CD4-positive, alpha-beta T cell treated with Interleukin-4 for 4 hours (primary cell): ENCODE measurements around the gene TPCN2.

Source experiments
- DNase-seq: peaks from one replicate; pipeline ENCODE4 v3.0.0-alpha.2; 2020

Gene TPCN2

DNA sequence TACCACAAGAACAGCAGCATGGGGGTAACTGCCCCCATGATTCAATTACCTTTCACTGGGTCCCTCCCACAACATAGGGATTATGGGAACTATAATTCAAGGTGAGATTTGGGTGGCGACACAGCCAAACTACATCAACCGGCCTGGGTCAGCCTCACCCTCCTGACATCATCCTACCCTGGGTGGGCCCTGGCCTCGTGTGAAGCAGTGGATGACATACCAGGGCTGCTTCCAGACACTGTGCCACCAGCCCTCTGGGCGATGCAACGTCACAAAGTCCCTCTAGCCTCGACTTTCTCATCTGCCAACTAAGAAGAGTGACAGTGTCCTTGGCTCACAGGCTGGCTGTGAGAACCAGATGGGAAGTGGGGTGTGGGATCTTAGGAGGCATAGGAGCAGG is 8.7 kb upstream of the TPCN2 start:
- DNase-seq: no peak

DNA sequence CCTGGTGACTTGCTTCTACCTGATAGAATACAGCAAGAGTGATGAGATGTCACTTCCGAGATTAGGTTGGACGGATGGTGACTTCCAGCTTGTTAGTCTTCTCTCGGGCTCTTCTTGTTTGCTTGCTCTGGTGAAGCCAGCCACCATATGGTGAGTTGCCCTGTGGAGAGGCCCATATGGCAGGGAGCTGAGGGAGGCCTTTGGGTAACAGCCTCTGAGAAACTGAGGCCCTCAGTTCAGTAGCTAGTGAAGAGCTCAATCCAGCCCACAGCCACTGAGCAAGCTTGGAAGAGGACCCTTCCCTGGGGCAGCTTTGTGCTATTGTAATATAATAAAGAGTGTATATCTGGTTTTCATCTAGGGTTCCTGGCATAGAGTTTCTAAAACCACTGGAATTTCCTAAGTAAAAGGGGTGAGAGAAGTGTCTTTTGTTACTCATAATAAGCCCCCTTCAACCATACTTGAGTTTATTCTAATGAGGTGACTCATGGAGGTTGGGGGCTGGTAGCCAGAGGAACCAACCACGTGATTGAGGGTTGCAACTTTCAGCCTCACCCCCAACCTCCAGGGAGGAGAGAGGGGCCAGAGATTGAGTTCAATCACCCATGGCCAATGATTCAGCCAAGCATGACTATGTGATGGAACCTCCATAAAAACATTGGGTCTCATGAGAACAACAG is 8.0 kb upstream of the TPCN2 start:
- DNase-seq: no peak

DNA sequence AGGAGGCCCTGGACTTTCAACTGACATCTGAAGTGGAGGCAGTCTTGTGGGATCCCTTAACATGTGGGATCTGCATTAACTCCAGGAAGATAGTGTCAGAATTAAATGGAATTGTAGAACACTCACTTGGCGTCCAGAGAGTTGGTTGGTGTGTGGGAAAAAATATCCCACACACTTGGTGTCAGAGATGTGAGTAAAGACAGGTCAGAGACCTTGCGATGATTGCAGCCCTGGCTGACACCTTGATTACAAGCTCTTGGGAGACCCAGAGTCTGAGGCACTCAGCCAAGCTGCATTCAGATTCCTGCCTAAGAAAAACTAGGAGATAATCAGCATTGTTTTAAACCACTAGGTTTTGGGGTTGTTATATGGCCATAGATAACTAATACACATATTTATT is 7.2 kb upstream of the TPCN2 start:
- no peak for DNase-seq

DNA sequence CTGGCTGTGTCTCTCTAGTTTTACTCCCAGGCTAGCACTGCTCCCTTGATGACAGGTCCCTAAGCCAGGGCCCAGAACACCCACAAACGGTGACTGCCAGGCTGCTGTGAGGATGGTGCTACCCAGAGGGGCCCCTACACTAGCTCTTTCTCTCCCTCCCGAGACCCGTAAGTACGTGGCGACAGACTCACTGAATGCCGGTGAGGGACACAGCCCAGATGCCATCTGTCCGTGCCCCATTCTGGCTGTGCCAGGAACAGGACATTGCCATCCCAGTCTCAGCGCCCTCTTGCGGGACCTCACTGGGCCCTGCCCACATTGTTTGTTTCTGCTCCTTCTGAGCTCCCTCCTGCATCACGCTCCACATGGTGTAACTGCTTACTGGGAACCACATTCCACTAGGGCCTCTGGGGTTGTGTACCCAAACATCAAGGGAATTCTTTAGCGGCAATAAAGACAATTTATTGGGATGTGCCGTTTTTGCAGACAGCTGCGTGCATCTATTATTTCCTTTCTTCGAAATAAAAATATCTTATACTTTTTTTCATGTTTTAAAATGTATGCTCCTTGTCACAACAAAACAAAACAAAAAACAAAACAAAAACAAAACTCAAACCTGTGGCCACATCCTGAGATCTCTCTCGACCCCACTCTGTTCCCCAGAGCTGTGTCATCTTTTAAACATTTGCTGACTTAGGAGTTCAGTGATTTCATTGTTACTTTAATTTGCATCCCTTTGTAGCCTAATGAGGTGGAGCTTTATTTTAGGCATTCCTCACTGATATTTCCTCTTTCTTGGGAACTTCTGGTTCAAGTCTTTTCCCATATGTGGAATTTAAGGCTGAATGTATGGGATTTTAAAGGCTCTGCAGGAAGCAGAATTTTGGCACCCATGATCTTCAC is 4.4 kb upstream of the TPCN2 start:
- DNase-seq: peak; percentile 11

DNA sequence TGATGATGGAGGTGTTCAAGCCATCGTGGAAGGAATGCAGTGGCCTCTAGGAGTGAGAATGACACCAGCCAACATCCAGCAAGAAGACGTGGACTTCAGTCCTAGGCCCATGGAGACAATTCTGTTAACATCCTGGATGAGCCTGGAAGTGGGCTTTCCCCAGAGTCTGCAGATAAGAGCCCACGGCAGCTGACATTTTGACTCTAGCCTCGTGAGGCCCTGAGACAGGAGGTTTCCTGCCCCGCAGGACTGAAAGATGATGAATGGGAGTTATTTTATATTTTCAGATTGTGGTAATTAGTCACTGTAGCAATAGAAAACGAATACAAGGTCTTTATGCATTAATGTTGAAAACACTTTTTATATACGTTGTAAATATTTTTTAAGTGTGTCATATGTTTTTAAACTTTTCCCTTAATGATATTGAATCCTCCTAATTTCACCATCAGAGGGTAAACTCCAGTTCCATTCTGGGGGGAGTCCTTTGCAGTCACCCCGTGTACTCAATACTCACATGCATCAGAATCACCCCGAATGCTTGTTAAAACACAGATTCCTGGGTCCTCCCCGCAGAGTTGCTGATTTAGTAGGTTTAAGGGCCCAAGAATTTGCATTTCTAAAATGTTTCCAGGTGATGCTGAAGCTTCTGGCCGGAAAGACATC is 570 bp upstream of the TPCN2 start:
- no peak for DNase-seq

DNA sequence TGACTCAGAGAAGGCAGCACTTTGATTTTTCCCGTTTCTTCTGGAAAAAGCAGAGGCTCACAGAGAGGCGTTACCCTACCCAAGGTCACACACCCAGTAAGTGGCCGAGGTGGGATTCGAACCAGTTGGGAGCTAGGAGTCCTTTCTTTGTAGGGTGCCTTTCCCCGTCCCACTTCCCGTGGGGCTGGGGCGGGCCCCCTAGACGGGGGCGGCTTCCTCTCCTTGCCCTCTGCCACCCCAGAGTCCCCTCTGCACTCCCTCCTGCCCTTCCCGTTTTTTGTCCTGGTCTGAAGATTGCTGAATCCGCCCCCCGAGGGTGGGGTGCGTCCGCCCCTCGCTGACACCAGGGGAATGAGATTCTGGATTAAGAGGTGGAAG is 747 bp downstream of the TPCN2 start:
- peak; percentile 11 for DNase-seq

DNA sequence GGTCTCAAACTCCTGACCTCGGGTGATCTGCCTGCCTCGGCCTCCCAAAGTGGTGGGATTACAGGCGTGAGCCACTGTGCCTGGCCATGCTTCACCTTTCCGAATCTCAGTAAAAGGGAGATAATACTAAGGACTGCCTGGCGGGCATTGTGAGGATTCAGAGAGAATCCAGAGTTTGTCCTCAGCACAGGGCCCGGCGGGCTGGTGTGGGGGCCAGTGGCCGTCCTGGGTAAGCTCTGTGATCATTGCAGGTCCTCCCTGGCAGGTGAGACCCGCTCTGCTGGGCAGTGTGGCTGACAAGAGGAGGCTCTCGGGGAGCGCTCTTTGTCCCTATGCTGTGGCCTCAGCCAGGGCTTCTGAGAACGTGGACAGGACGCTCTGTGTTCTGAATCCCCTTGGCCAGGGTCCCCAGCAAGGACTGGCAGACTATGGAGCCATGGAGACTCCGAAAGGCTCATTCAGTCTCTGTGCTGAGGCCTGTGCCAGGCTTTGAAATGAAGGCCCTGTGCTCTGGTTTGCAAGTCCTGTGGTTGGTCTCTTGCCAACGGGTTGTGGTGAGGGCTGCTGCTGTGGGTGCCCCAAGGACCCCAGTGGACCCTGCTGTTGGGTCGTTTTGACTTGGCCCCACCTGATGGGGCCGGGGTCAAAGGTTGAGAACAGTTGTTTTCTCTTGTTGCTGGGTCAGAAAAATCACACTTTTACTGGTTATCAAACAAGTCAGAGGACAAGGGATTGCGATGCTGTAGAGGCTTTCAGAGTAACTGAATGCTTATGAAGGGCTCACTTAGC is 2.1 kb downstream of the TPCN2 start:
- DNase-seq: no peak

DNA sequence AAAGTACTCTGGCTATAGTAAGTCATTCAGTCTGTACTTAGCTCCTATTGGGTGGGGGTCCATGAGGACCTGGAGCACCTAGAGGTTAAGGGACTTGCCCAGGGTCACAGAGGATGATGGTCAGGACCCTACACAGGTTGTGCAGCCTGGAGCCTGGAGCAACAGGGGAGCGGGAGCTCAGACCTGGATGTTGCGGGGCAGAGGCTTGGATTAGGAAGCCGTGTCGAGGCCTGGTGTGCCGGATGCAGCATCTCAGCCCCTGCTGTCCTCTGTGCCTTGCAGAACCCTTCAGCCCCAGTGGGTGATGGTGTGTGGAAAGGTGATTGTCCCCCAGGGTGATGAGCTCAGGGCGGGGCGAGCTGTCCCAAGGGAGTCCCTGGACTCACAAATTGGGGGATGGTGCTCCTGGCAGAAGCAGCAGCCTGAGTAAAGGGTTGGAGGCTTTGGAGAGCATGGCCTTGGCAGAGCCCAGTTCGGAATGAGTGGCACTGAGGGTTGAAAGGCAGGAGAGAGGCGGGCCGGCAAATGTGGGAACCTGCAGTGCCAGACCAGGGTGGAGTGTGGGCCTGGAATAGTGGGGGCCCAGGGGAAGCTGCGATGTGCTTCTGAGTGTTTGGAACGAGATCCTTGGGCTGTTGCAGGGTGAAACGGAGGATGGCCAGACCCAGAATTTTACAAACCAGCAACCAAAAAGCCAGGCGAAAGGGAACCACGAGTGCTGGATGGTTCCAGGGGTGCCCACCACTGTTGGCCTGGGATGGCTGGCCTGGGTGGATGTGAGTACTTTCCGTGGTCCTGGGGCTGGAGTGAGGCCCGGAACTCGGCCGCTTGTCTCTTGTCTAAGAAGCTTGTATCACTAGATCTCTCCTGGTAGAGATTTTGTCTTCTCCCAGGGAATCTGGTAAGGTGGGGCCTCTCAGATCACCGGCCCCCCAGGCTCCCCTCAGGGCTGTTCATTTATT is 2.9 kb downstream of the TPCN2 start:
- DNase-seq: no peak

DNA sequence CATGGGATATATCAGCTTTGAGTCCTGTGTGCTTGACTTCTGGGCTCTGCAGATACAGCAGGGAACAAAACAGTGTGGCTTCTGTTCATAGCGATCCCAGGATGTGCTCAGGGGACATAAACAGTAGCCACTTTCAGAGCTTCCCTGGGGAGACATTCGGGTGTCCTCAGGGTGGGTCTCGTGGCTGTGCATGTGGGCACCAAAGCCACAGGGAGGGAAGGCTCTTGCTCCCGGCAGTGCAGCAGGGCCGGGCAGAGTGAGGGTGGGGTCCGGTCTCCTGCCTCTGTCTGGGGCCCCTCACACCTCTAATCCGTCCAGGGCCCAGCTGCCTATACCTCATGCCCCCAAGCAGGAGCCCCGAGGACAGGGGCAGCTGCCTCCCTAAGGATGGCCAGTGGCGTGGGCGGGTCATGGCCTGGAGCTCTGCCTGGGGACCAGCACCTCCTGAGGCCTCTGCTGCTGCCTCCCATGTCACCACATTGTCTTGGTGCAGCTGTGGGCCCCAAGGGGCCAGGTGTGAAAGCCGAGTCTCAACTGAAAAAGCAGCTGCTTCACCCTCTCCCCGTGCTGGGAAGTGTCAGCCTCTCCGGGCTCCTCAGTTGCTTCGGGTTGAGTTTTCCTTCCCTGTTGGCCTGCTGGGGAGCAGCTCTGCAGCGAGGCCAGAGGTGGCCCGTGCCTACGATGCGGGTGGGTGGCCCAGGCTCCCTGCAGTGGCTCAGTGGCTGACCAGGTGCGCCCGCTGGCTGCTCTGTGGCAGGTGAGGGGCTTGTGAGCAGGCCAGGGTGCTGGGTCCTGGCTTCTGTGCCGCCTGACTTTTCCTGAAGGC is 3.8 kb downstream of the TPCN2 start:
- no peak for DNase-seq

DNA sequence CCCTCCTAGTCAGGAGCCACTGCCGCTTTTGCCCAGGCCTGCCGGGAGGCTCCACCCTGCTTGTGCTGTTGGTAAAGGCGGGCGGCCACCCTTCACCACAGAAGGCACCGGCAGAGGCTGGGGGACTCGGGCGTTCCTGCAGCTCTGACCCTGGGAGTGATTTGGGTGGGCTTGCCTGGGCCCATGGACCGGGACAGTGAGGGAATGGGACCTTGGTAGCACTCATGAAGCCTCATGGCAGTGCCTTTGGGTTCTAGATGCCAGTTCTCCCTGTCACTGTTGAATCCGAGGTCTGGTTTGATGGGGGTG is 4.4 kb downstream of the TPCN2 start:
- DNase-seq: no peak

DNA sequence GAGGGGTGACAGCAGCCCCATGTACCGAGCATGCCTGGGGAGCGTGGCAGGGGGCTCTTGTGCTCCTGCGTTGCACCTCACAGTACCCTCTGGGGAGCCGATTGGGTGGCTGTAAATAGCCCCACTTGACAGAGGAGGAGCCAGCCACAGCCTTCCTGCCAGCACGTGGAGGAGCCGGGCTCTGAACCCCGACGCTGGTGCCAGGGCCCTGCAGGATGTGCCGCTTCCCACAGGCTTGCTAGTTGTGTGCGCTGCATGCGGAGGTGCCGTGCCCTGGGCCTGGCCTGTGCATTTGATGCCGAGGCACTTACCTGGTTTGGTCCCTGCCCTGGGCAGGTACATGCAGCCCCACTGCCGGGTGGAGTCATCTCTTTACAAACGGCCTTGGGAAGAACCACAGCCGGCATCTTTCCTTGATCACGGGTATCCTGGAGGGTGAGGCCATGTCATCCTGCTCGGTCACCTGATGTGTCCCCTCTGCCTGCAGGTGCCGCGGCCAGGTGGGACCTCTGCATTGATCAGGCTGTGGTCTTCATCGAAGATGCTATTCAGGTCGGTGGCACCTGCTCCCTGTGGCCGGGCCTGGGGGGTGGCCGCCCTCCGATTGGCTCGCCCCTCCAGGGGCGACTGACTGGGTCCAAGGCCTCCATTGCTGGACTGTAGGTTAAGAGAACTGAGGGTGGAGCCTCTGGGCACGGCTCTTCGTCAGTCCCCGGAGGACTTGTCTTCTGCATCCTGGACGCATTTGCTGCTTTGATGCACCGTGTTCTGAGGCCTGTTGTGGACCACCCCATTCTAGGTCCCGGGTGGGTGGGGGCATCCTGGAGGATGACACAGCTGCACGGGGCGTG is 5.0 kb downstream of the TPCN2 start:
- no peak for DNase-seq

DNA sequence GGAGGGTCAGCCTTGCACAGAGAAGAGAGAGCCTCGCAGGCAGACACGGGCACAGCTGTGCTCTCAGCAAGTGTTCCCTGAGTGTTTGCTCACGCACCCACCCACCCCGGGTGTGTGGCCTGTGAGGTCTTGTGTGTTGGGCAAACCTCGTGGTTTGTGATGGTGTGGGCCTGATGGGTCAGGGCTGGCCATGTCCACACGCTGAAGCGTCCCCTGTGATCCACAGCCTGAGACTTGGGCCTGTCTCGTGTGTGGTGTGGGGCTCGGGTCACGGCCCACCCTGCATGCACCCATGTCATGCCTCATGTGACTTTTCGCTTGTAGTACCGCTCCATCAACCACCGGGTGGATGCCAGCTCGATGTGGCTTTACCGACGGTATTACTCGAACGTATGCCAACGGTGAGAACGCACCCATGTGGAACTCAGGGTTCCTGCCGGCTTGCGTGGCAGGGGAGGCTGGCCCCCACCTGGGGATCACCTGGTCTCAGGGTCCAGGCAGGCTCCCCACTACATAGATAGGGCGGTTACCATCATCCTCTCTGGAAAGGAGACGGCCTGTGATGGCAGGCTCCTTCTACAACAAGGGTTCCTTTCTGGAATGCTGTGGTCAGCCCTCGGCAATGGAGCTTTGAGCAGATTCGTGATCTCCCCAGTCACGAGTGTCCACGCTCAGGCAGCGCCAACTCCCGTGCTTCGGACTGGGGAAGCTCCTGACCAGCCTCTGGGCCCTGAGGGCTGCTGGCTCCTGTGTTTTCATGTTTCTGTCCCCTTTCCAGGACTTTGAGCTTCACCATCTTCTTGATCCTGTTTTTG is 5.9 kb downstream of the TPCN2 start:
- no peak for DNase-seq

DNA sequence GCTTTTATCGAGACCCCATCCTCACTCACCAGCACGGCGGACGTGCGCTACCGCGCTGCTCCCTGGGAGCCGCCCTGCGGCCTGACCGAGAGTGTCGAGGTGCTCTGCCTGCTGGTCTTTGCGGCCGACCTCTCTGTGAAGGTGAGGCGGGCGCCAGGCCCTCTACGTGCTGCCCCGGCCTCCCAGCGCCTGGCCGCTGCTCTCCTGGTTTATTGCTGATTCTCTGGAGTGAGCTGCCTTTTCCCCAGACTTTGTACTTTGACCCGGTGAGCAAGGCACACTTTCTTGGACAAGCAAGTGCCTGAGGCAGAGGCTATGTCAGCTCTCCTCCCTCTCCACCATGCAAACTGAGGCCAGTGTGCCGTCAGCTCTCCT is 6.5 kb downstream of the TPCN2 start:
- no peak for DNase-seq

DNA sequence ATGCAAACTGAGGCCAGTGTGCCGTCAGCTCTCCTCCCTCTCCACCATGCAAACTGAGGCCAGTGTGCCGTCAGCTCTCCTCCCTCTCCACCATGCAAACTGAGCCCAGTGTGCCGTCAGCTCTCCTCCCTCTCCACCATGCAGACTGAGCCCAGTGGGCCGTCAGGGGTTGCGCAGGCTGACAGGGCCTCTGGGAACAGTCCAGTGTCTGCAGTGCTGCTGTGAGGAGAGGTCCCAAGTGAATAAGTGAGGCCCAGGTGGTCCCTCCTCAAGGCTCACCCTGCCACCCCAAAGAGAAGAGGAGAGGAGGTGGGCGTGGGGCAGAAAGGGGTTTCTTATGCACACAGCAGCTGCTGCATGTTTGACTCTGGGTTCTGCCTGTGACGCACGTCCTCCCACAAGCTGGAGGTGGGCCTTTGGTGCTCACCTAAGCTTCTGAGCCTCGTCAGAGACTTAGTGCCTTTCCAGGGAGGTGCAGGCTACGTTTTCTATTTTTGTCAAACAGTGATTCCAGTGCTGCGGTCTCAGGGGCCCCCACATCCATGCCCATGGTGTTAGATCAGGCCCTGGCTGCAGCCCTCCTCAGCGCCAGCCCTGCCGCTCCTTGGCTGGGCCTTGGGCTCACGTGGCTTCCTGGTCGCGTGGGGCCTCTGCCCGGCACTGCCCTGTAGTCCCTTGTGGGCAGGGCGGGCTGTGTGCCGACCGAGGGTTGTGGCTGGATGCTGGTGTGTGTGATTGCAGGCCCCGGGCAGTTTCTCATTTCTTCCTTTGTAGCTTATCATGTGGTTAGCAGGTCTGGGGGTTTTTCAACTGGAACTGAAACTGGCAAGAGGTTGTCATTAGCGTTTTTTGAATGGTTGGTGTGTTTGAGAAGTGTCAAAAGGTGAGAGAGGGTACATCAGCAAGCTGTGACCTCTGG is 7.1 kb downstream of the TPCN2 start:
- peak; percentile 10 for DNase-seq

DNA sequence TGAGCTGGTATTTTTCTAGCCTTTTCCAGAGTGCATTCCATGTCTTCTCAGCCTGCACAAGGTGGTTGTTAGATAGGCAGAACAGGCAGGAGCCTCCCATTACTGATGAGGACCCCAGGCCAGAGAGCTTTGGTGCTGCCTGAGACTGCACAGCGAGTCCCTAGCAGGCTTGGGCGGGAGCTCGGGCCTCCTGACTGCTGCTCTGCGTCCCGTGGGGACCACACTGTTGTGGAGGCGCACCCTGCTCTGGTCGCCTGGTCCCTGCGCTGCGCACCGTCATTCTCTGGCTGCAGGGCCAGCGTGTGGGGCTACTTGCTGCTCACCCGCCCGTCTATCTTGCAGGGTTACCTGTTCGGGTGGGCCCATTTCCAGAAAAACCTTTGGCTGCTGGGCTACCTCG is 8.5 kb downstream of the TPCN2 start:
- no peak for DNase-seq

DNA sequence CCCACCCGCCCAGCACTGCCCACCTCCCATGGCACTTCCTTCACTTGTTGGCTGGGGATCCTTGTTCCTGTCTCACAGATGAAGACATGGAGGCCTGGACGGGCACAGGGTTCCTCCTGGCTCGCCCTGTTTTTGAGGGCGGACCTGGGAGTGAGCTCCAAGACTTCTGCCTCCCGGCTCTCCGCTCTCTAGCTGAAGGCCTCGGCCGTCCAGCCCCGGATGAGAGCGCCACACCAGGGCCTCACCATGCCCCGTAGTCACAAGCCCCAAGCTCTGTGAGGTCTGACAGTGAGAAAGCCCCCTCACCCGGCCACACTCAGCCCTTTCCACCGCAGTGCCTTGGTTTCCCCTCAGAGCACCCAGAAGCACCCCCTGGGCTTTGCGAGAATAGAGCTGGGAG is 9.1 kb downstream of the TPCN2 start:
- no peak for DNase-seq

DNA sequence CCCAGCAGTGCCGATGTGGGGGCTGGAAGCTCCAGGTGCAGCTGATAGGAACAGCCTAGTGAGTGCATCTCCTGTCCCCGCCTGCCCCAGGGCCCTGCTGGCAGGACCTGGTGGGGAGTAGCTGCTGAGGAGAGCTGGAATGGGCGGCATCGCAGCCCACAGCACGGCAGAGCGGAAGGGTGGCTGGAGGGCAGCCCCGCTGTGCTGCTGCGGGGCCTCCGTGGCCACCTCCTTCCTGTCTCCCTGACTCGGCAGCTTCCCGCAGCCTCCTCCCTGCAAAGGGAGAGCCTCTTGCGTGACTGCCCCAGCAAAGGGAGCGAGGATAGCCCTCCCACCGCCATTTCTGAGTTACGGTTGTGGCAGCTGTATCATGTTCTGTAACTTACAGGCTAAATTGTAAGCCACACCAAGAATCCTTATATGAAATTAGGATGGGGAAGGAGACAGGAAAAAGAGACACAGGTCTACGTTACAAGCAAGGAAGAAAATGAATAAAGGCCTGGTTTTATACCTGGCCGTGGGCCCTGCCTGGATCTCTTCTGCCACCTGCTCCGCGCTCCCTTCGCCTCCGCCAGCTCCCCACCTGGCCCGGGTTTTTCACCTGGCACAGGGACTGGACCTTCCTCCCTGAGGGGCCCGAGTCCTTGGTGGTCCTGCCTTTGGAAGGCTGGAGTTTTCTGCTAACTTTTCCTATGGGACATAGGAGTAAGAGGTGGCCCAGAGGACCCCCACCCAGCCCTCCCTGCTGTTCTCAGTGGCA is 10.0 kb downstream of the TPCN2 start:
- no peak for DNase-seq
